GM13976 (cell line): ENCODE measurements around the gene TAF11L11.
"Not testable (repeated sequence)": the region's sequence is repeated elsewhere in the genome, so short reads cannot be mapped to it uniquely, and the experiment has no call there.

Source experiments
- DNase-seq: peaks from one replicate; pipeline ENCODE4 v3.0.0; 2012; ENCODE audit warnings: low spot score
- in situ Hi-C: fragments of 300-500 bp; cut with MboI; formaldehyde crosslinking; loops from one replicate; pipeline ENCODE4 v1.12.0; 2022; ENCODE audit warnings: low sequenced_read_pairs, mixed read lengths, inconsistent platforms; ENCODE audit not compliant: unreplicated experiment
- TF ChIP-seq, protein P1 (sequence below): IDR thresholded peaks from 2 replicates; pipeline ENCODE4 v1.5.1; 2012; ENCODE audit warnings: borderline replicate concordance, mild to moderate bottlenecking; ENCODE audit not compliant: insufficient read depth; ENCODE audit errors: extremely low read depth, missing control alignments, control extremely low read depth

Gene TAF11L11

GRCh38 chr5:17620627-17621026, 16.6 kb downstream of the TAF11L11 start:
- peak; percentile 12 for DNase-seq
- in situ Hi-C loops = no loop called here
- TF ChIP-seq, protein P1, sequence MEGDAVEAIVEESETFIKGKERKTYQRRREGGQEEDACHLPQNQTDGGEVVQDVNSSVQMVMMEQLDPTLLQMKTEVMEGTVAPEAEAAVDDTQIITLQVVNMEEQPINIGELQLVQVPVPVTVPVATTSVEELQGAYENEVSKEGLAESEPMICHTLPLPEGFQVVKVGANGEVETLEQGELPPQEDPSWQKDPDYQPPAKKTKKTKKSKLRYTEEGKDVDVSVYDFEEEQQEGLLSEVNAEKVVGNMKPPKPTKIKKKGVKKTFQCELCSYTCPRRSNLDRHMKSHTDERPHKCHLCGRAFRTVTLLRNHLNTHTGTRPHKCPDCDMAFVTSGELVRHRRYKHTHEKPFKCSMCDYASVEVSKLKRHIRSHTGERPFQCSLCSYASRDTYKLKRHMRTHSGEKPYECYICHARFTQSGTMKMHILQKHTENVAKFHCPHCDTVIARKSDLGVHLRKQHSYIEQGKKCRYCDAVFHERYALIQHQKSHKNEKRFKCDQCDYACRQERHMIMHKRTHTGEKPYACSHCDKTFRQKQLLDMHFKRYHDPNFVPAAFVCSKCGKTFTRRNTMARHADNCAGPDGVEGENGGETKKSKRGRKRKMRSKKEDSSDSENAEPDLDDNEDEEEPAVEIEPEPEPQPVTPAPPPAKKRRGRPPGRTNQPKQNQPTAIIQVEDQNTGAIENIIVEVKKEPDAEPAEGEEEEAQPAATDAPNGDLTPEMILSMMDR = no peak

- no peak for DNase-seq
- TF ChIP-seq, protein P1 = no peak
- in situ Hi-C loops = no loop called here
Observed at GRCh38 chr5:17625686-17626085, 21.7 kb downstream of the TAF11L11 start.

GRCh38 chr5:17631788-17632187, 27.8 kb downstream of the TAF11L11 start, which contains the start of gene TAF11L13:
TAF11L13 (plus strand) TSS chr5:17632088.
- DNase-seq, in situ Hi-C loops: not testable (repeated sequence)

DNA sequence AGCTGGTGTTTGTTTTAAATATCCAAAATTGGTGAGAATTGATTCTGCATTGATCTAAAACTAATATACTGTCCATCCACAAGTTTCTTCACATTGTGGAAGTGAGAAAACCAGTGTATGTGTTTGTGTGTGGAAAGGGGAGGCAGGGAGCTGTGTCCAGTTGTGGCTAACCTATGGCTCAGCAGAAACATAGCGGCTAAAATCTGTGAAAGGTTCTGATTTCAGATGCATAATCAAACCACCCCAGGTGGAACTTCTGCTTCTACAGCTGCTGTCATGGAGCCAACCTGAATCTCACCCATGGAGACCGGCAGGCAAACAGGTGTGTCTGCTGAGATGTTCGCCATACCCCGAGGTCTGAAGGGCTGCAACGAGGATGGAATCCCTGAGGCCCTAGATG, 30.2 kb downstream of the TAF11L11 start, which contains the start of gene TAF11L14:
Gene TAF11L14, plus strand, starts transcription at position 301 of the 400 bp plus-strand sequence.
- no peak for DNase-seq
- TF ChIP-seq, protein P1 = no peak
- in situ Hi-C loops = no loop called here

DNA sequence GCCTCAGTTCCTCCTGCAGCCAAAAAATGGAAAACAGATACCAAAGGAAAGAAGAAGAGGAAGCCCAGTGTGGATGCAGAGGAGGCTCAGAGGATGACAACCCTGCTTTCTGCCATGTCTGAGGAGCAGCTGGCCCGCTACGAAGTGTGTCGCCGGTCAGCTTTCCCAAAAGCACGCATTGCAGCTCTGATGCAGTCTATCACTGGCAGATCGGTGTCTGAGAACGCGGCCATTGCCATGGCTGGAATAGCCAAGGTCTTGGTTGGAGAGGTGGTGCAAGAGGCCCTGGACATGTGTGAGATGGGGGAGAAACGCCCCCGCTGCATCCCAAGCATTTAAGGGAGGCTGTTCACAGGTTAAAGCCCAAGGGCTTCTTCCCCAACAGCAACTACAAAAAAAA, 45.2 kb downstream of the TAF11L11 start:
- DNase-seq, in situ Hi-C loops: not testable (repeated sequence)

DNA sequence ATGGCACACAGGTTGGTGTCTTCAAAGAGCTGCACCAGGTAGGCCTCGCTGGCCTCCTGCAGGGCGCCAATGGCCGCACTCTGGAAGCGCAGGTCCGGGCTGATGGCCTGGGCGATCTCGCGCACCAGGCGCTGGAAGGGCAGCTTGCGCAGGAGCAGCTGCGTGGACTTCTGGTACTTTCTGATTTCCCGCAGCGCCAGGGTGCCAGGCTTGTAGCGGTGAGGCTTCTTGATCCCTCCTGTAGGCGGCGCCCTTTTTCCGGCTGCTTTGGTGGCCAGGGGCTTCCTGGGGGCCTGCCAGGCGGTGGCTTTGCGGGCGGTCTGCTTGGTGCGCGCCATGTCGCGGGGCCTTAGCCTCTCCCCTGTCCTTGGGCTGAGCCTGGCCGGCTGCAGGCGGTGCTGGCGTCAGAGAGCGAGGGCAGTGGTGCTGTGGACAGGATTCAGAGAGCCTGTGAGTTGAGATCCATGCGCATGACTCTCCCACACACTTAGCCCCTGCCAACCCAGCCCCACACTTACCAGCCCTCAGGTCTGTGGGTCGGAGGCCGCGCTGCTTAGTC, 51.3 kb downstream of the TAF11L11 start:
- DNase-seq, in situ Hi-C loops: not testable (repeated sequence)
